A673 (cell line): Measurements from ENCODE around the gene CDC42EP1.
"Not testable (repeated sequence)": the region's sequence is repeated elsewhere in the genome, so short reads cannot be mapped to it uniquely, and the experiment has no call there.

Experiments used
- EZH2 ChIP-seq: fragments of 200-600 bp; sonication (generic); IDR thresholded peaks from 2 replicates; pipeline ENCODE4 v1.6.1; 2017; ENCODE audit warnings: borderline replicate concordance, low read depth, mild to moderate bottlenecking, mixed read lengths, antibody characterized with exemption, low read length; ENCODE audit not compliant: poor library complexity, severe bottlenecking
- TF ChIP-seq, protein P1 (sequence below): fragments of 300-800, 200-600 bp; sonication (generic); conservative IDR thresholded peaks from 2 replicates; pipeline ENCODE4 v1.5.1; 2017; ENCODE audit warnings: low read depth, mild to moderate bottlenecking, antibody characterized with exemption, low read length, moderate library complexity, mixed read lengths

DNA sequence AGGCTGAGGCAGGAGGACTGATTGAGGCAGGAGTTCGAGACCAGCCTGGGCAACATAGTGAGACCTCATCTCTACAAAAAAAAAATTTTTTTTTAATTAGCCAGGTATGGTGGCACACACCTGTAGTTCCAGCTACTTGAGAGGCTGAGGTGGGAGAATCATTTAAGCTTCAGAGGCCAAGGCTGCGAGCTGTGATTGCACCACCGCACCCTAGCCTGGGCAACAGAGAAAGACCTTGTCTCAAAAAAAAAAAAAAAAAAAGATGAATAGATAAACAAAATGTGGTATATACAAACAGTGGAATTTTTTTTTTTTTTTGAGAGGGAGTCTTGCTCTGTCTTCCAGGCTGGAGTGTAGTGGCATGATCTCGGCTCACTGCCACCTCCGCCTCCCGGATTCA is 30.8 kb downstream of the CDC42EP1 start:
- not testable (repeated sequence) for TF ChIP-seq EZH2
- TF ChIP-seq, protein P1, sequence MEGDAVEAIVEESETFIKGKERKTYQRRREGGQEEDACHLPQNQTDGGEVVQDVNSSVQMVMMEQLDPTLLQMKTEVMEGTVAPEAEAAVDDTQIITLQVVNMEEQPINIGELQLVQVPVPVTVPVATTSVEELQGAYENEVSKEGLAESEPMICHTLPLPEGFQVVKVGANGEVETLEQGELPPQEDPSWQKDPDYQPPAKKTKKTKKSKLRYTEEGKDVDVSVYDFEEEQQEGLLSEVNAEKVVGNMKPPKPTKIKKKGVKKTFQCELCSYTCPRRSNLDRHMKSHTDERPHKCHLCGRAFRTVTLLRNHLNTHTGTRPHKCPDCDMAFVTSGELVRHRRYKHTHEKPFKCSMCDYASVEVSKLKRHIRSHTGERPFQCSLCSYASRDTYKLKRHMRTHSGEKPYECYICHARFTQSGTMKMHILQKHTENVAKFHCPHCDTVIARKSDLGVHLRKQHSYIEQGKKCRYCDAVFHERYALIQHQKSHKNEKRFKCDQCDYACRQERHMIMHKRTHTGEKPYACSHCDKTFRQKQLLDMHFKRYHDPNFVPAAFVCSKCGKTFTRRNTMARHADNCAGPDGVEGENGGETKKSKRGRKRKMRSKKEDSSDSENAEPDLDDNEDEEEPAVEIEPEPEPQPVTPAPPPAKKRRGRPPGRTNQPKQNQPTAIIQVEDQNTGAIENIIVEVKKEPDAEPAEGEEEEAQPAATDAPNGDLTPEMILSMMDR, result not testable (repeated sequence)
